HFF-Myc (cell line): ENCODE results near the gene IL34.

ENCODE experiments used
- DNase-seq: peaks from one replicate; pipeline ENCODE4 v3.0.0-alpha.2; 2011; ENCODE audit warnings: low read depth; ENCODE audit errors: extremely low read depth
- H3K4me3 ChIP-seq: replicated peaks from 2 replicates; pipeline ENCODE4 v1.5.1; 2011; ENCODE audit warnings: low read depth, mild to moderate bottlenecking, control low read depth, low read length
- CTCF ChIP-seq: IDR thresholded peaks from 2 replicates; pipeline ENCODE4 v1.5.1; 2012; ENCODE audit warnings: mild to moderate bottlenecking, low read depth, low read length, control low read depth; ENCODE audit errors: missing control alignments

IL34 gene

GRCh38 chr16:70684146-70685060 lies 38.0 kb downstream of the IL34 start:
- peak overlapping the region; percentile 78 for H3K4me3 ChIP-seq
- no peak for TF ChIP-seq CTCF
- no peak for DNase-seq

GRCh38 chr16:70685061-70685937 lies 38.9 kb downstream of the IL34 start:
- peak overlapping the region; percentile 78 for H3K4me3 ChIP-seq
- DNase-seq: no peak
- no peak for TF ChIP-seq CTCF

GRCh38 chr16:70685938-70686375 lies 39.6 kb downstream of the IL34 start, which contains the start of gene MTSS2:
Gene MTSS2 (minus strand): TSS chr16:70686053. CDS start chr16:70685791, 262 bp downstream.
- no peak for DNase-seq
- H3K4me3 ChIP-seq: peak within 1 kb of the TSS; percentile 78
- no peak for TF ChIP-seq CTCF

GRCh38 chr16:70686376-70687101 lies 40.2 kb downstream of the IL34 start:
- H3K4me3 ChIP-seq: peak overlapping the region; percentile 31
- TF ChIP-seq CTCF: no peak
- DNase-seq: no peak

GRCh38 chr16:70687102-70687511 lies 40.7 kb downstream of the IL34 start:
- no peak for DNase-seq
- no peak for TF ChIP-seq CTCF
- H3K4me3 ChIP-seq: no peak overlapping the region

- no peak for TF ChIP-seq CTCF
- H3K4me3 ChIP-seq: no peak overlapping the region
- no peak for DNase-seq
Measured at GRCh38 chr16:70687671-70688245, 41.4 kb downstream of the IL34 start.
